Measurements from ENCODE around the gene SERP2.

DNA sequence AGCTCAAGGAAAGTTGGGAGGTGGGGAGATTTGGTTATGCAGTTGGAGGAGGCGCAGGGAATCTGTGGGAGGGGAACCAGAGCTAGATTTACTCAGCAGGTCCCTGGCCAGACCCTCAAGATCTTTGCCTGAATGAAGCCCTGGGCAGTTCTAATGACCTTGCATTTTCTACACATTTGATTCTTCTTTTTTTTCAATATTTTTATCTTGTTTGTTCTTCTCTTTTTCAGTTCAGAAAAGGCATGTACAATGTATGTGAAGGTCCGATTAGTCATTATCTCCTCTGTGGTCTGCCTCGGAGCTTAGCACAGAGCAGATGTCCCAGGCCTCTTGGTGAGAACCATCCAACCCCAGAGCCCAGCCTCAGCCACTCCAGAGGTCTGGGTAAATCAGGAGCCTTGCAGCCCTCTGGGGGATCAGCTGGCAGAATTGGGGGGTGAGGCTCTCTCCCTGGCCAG is 24.2 kb downstream of the SERP2 start:
- TF ChIP-seq, protein P1, sequence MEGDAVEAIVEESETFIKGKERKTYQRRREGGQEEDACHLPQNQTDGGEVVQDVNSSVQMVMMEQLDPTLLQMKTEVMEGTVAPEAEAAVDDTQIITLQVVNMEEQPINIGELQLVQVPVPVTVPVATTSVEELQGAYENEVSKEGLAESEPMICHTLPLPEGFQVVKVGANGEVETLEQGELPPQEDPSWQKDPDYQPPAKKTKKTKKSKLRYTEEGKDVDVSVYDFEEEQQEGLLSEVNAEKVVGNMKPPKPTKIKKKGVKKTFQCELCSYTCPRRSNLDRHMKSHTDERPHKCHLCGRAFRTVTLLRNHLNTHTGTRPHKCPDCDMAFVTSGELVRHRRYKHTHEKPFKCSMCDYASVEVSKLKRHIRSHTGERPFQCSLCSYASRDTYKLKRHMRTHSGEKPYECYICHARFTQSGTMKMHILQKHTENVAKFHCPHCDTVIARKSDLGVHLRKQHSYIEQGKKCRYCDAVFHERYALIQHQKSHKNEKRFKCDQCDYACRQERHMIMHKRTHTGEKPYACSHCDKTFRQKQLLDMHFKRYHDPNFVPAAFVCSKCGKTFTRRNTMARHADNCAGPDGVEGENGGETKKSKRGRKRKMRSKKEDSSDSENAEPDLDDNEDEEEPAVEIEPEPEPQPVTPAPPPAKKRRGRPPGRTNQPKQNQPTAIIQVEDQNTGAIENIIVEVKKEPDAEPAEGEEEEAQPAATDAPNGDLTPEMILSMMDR (IDR thresholded peaks at IDR 0.05; ENCODE audit: insufficient read depth, low read depth, low read length) = no peak
- no peak for TF ChIP-seq EZH2 (IDR thresholded peaks at IDR 0.05; ENCODE audit: insufficient read depth, low read length)
